ENCODE results near the gene SLC6A2.

Gene SLC6A2

DNA sequence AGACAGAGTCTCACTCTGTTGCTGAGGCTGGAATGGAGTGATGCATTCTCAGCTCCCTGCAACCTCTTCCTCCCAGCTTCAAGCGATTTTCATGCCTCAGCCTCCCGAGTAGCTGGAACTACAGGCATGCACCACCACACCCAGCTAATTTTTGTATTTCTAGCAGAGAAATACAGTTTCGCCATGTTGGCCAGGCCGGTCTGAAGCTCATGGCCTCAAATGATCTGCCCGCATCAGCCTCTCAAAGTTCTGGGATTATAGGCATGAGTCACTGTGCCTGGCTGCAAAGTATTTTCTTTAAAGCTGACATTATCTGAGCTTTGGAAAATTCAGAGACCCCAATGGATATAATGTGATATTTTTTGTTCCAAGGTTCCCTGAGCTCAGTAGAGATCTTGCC, 31.1 kb upstream of the SLC6A2 start:
- TF ChIP-seq CTCF (IDR thresholded peaks at IDR 0.05), result no peak

GRCh38 chr16:55625843-55626242, 29.9 kb upstream of the SLC6A2 start:
- no peak for TF ChIP-seq CTCF (IDR thresholded peaks at IDR 0.05)

GRCh38 chr16:55628306-55628968, 27.4 kb upstream of the SLC6A2 start:
- TF ChIP-seq CTCF (IDR thresholded peaks at IDR 0.05), result no peak

- TF ChIP-seq CTCF (IDR thresholded peaks at IDR 0.05), result no peak
These were observed 25.0 kb upstream of the SLC6A2 start for GRCh38 chr16:55630774-55631173.

GRCh38 chr16:55632259-55632658, 23.5 kb upstream of the SLC6A2 start:
- no peak for TF ChIP-seq CTCF (IDR thresholded peaks at IDR 0.05)

- no peak for TF ChIP-seq CTCF (IDR thresholded peaks at IDR 0.05)
These were observed 21.6 kb upstream of the SLC6A2 start for GRCh38 chr16:55634193-55634592.

GRCh38 chr16:55638256-55638655, 17.5 kb upstream of the SLC6A2 start:
- TF ChIP-seq CTCF (IDR thresholded peaks at IDR 0.05), result no peak
